Natural killer cell treated with Interleukin-12 subunit alpha and Interleukin-12 subunit beta and Interleukin-15 and Interleukin-18, amount 100 ng/mL, for 72 hours (primary cell): ENCODE data around the gene PPFIA1. TPM values are rescaled to one million over a fixed set of nuclear protein-coding genes. Genes with fewer than 3 reads are reported as not detected.
"Not testable (repeated sequence)": the region's sequence is repeated elsewhere in the genome, so short reads cannot be mapped to it uniquely, and the experiment has no call there.

ENCODE experiments used
- ATAC-seq, 2 donors: fragments of 150-1000 bp; cut with Tn5 transposase in 1 of 2; sonication (Bioruptor Pico), chemical (Tn5 transposase) in 1 of 2; 2 replicates each; pipeline ENCODE4 v1.10.0; 2021
- DNase-seq: peaks from one replicate; pipeline ENCODE4 v3.0.0; 2022; ENCODE audit warnings: low spot score
- H3K27ac Mint-ChIP-seq, 2 donors: 1 replicate in 1 of 2; 2 replicates in 1 of 2; pipeline ENCODE4 v1.8.0; 2022; ENCODE audit warnings: mixed read lengths in 2 of 2, mild to moderate bottlenecking in 1 of 2, moderate library complexity in 1 of 2
- H3K27me3 Mint-ChIP-seq, 2 donors: 1 replicate in 1 of 2; 2 replicates in 1 of 2; pipeline ENCODE4 v1.8.0; 2022; ENCODE audit warnings: mixed read lengths in 2 of 2
- H3K36me3 Mint-ChIP-seq: one replicate; pipeline ENCODE4 v1.8.0; 2022; ENCODE audit warnings: mixed read lengths
- H3K4me1 Mint-ChIP-seq, 2 donors: 1 replicate in 1 of 2; 2 replicates in 1 of 2; pipeline ENCODE4 v1.8.0; 2022; ENCODE audit warnings: low read depth in 2 of 2, mixed read lengths in 2 of 2, mild to moderate bottlenecking in 1 of 2
- H3K4me3 Mint-ChIP-seq: one replicate; pipeline ENCODE4 v1.8.0; 2022; ENCODE audit warnings: mixed read lengths
- H3K9me3 Mint-ChIP-seq: 2 replicates; pipeline ENCODE4 v1.8.0; 2022; ENCODE audit warnings: mixed read lengths
- total RNA-seq, 2 donors: library from RNA; stranded (reverse); gene quantifications; one replicate each; pipeline ENCODE4 v1.2.3, GENCODE V29; 2022

The PPFIA1 gene
- total RNA-seq, 2 donors from 2014 or later, result 43.4 to 60.0 TPM

- H3K4me3 Mint-ChIP-seq, H3K9me3 Mint-ChIP-seq, DNase-seq, H3K36me3 Mint-ChIP-seq, ATAC-seq, H3K4me1 Mint-ChIP-seq, H3K27ac Mint-ChIP-seq: not testable (repeated sequence)
- H3K27me3 Mint-ChIP-seq, result peaks cover 58 to 71% of the 10 kb centered on the region in 2 donors
Measured at GRCh38 chr11:70408326-70408725, 137.8 kb downstream of the PPFIA1 start.

- no peaks in the 10 kb centered on the region for H3K9me3 Mint-ChIP-seq
- DNase-seq (no peak), ATAC-seq (no peak)
- H3K4me1 Mint-ChIP-seq, result peaks cover 0 to 2% of the 10 kb centered on the region in 2 donors
- H3K27me3 Mint-ChIP-seq, result peaks cover 55 to 65% of the 10 kb centered on the region in 2 donors
- no peak overlapping the region for H3K4me3 Mint-ChIP-seq
- H3K36me3 Mint-ChIP-seq, result no peaks in the 10 kb centered on the region
- H3K27ac Mint-ChIP-seq, result no peak overlapping the region
Measured at GRCh38 chr11:70409437-70409836, 138.9 kb downstream of the PPFIA1 start.

GRCh38 chr11:70409871-70410270, 139.4 kb downstream of the PPFIA1 start:
- Mint-ChIP-seq H3K27ac (no peak overlapping the region), H3K36me3 (no peaks in the 10 kb centered on the region), H3K9me3 (no peaks in the 10 kb centered on the region), H3K4me3 (no peak overlapping the region), H3K4me1 (peaks cover 0 to 2% of the 10 kb centered on the region in 2 donors), H3K27me3 (peaks cover 55 to 68% of the 10 kb centered on the region in 2 donors)
- no peak for ATAC-seq
- DNase-seq, result no peak

- DNase-seq (no peak), ATAC-seq (no peak)
- H3K9me3 Mint-ChIP-seq, result no peaks in the 10 kb centered on the region
- peaks cover 0 to 2% of the 10 kb centered on the region in 2 donors for H3K4me1 Mint-ChIP-seq
- H3K27me3 Mint-ChIP-seq, result peaks cover 51 to 69% of the 10 kb centered on the region in 2 donors
- no peak overlapping the region for H3K27ac Mint-ChIP-seq
- H3K36me3 Mint-ChIP-seq, result no peaks in the 10 kb centered on the region
- no peak overlapping the region for H3K4me3 Mint-ChIP-seq
Measured at GRCh38 chr11:70410276-70411205, 140.1 kb downstream of the PPFIA1 start.

- DNase-seq (no peak), ATAC-seq (no peak)
- peaks cover 0 to 8% of the 10 kb centered on the region in 2 donors for H3K4me1 Mint-ChIP-seq
- H3K9me3 Mint-ChIP-seq, result no peaks in the 10 kb centered on the region
- H3K36me3 Mint-ChIP-seq, result no peaks in the 10 kb centered on the region
- no peak overlapping the region for H3K4me3 Mint-ChIP-seq
- H3K27me3 Mint-ChIP-seq, result peaks cover 57 to 78% of the 10 kb centered on the region in 2 donors
- H3K27ac Mint-ChIP-seq, result peak overlapping the region in 1 of 2 donors; percentile 33
Measured at GRCh38 chr11:70411713-70412452, 141.4 kb downstream of the PPFIA1 start.

- Mint-ChIP-seq H3K9me3 (no peaks in the 10 kb centered on the region), H3K4me1 (peaks cover 0 to 8% of the 10 kb centered on the region in 2 donors), H3K4me3 (no peak overlapping the region), H3K27ac (no peak overlapping the region), H3K27me3 (peaks cover 55 to 76% of the 10 kb centered on the region in 2 donors), H3K36me3 (no peaks in the 10 kb centered on the region)
- DNase-seq (no peak), ATAC-seq (no peak)
Measured at GRCh38 chr11:70413151-70413550, 142.7 kb downstream of the PPFIA1 start.

- H3K9me3 Mint-ChIP-seq, result no peaks in the 10 kb centered on the region
- peaks cover 0 to 5% of the 10 kb centered on the region in 2 donors for H3K4me1 Mint-ChIP-seq
- H3K4me3 Mint-ChIP-seq, result no peak overlapping the region
- H3K27ac Mint-ChIP-seq, result no peak overlapping the region
- no peak for ATAC-seq
- peaks cover 52 to 71% of the 10 kb centered on the region in 2 donors for H3K27me3 Mint-ChIP-seq
- H3K36me3 Mint-ChIP-seq, result no peaks in the 10 kb centered on the region
- DNase-seq, result no peak
Measured at GRCh38 chr11:70414341-70415100, 144.0 kb downstream of the PPFIA1 start.

- Mint-ChIP-seq H3K27ac (no peak overlapping the region), H3K9me3 (no peaks in the 10 kb centered on the region), H3K27me3 (peaks cover 53 to 71% of the 10 kb centered on the region in 2 donors), H3K36me3 (no peaks in the 10 kb centered on the region), H3K4me3 (no peak overlapping the region), H3K4me1 (peaks cover 0 to 5% of the 10 kb centered on the region in 2 donors)
- ATAC-seq, result no peak
- no peak for DNase-seq
Measured at GRCh38 chr11:70415191-70415590, 144.7 kb downstream of the PPFIA1 start.

GRCh38 chr11:70415642-70416395, 145.3 kb downstream of the PPFIA1 start:
- Mint-ChIP-seq H3K4me1 (peaks cover 0 to 5% of the 10 kb centered on the region in 2 donors), H3K27me3 (peaks cover 50 to 70% of the 10 kb centered on the region in 2 donors)
- no peak for ATAC-seq

GRCh38 chr11:70416881-70417280, 146.4 kb downstream of the PPFIA1 start:
- Mint-ChIP-seq H3K36me3 (no peaks in the 10 kb centered on the region), H3K4me1 (peaks cover 0 to 7% of the 10 kb centered on the region in 2 donors), H3K4me3 (no peak overlapping the region), H3K9me3 (no peaks in the 10 kb centered on the region), H3K27me3 (peaks cover 48 to 70% of the 10 kb centered on the region in 2 donors), H3K27ac (no peak overlapping the region)
- DNase-seq (no peak), ATAC-seq (no peak)

More at GRCh38 chr11:70415642-70416395, 145.3 kb downstream of the PPFIA1 start:
- H3K27ac Mint-ChIP-seq, result no peak overlapping the region
- no peaks in the 10 kb centered on the region for H3K9me3 Mint-ChIP-seq
- H3K4me3 Mint-ChIP-seq, result no peak overlapping the region
- no peak for DNase-seq
- H3K36me3 Mint-ChIP-seq, result no peaks in the 10 kb centered on the region

- Mint-ChIP-seq H3K4me1 (peaks cover 3 to 13% of the 10 kb centered on the region in 2 donors), H3K27ac (peak overlapping the region in 1 of 2 donors; percentile 53), H3K36me3 (no peaks in the 10 kb centered on the region), H3K4me3 (no peak overlapping the region), H3K27me3 (peaks cover 47 to 68% of the 10 kb centered on the region in 2 donors), H3K9me3 (no peaks in the 10 kb centered on the region)
- ATAC-seq, result no peak
- DNase-seq, result no peak
Measured at GRCh38 chr11:70418130-70418529, 147.6 kb downstream of the PPFIA1 start.

- ATAC-seq, result no peak
- Mint-ChIP-seq H3K27me3 (peaks cover 43 to 71% of the 10 kb centered on the region in 2 donors), H3K4me3 (no peak overlapping the region)
Measured at GRCh38 chr11:70419307-70420007, 149.0 kb downstream of the PPFIA1 start.

More at GRCh38 chr11:70419307-70420007, 149.0 kb downstream of the PPFIA1 start:
- Mint-ChIP-seq H3K9me3 (no peaks in the 10 kb centered on the region), H3K36me3 (no peaks in the 10 kb centered on the region), H3K27ac (no peak overlapping the region), H3K4me1 (peaks cover 13 to 25% of the 10 kb centered on the region in 2 donors)
- no peak for DNase-seq
